ENCODE results near the gene PDGFB. TPM values are rescaled to one million over a fixed set of nuclear protein-coding genes. Genes with fewer than 3 reads are reported as not detected.

Gene PDGFB
- total and polyA plus RNA-seq, 2 of the 4 experiments (the other 2 are of a cell fraction) = 0.07 TPM; not detected in 1

- H2BK120ac ChIP-seq (ENCODE audit: low read depth, low read length) = no peak overlapping the region
- H3K23ac ChIP-seq (ENCODE audit: low read depth, low read length) = no peak overlapping the region
- intact Hi-C loops (cut with micrococcal nuclease) (no loop called here), dilution Hi-C loops (cut with HindIII; ENCODE audit: low sequenced_read_pairs, unreplicated experiment) (no loop called here), in situ Hi-C loops (cut with MboI; ENCODE audit: low sequenced_read_pairs) (no loop called here)
- WGBS, 2 experiments (ENCODE audit: extremely low coverage in 2 of 2, insufficient read length in 1 of 2) = 73% methylated on average over 3 of the region's 20 CpGs; no CpG with 5 or more reads in 1 of the 2 experiments
- H3K9ac ChIP-seq (ENCODE audit: low read depth, low read length) = no peak overlapping the region
- H3K4me2 ChIP-seq (ENCODE audit: low read depth, low read length) = no peak overlapping the region
- no peak overlapping the region for H2AK9ac ChIP-seq (replicated peaks; ENCODE audit: low read depth, low read length, poor library complexity)
- H3K4me1 ChIP-seq (ENCODE audit: control insufficient read depth, insufficient read depth, low read length) = peaks cover 5% of the 10 kb centered on the region; the same call in 1 of the 2 replicates
- no peak overlapping the region for H4K8ac ChIP-seq (ENCODE audit: low read depth in 2 of 2, low read length in 2 of 2)
- no peaks in the 10 kb centered on the region for H3K9me3 ChIP-seq (ENCODE audit: control insufficient read depth, insufficient read depth, low read length)
- no peaks in the 10 kb centered on the region for H3K36me3 ChIP-seq (ENCODE audit: control insufficient read depth, insufficient read depth, low read length)
- H3K14ac ChIP-seq (replicated peaks; ENCODE audit: low read depth, low read length) = no peak overlapping the region
- H4K20me1 ChIP-seq (ENCODE audit: insufficient read depth, low read length) = peaks cover 6% of the 10 kb centered on the region; the same call in 1 of the 2 replicates
- H2AFZ ChIP-seq (replicated peaks; ENCODE audit: low read length, poor library complexity) = no peak overlapping the region
- DNase-seq = no peak
- H4K5ac ChIP-seq (ENCODE audit: low read depth, low read length) = no peak overlapping the region
- no peak for ATAC-seq (ENCODE audit: low read depth)
- H2BK20ac ChIP-seq (ENCODE audit: low read depth, low read length) = no peak overlapping the region
- ChIA-PET CTCF (no interaction called here), POLR2A (ENCODE audit: unreplicated experiment) (no interaction called here)
- H2AK5ac ChIP-seq (ENCODE audit: low read depth, low read length) = no peak overlapping the region; the same call in 1 of the 2 replicates
- H3K4ac ChIP-seq (ENCODE audit: low read depth, low read length) = no peak overlapping the region
- no peak overlapping the region for H2BK15ac ChIP-seq (ENCODE audit: low read depth, low read length)
- H3K56ac ChIP-seq (ENCODE audit: extremely low read depth, insufficient read depth, low read length) = no peak overlapping the region
- no peaks in the 10 kb centered on the region for H3K9me1 ChIP-seq (ENCODE audit: insufficient read depth, low read length)
- H4K91ac ChIP-seq (ENCODE audit: insufficient read depth, low read depth, low read length) = no peak overlapping the region
- H2BK5ac ChIP-seq (ENCODE audit: low read depth, low read length, poor library complexity, severe bottlenecking) = no peak overlapping the region
- peaks cover 41% of the 10 kb centered on the region for H3K27me3 ChIP-seq (ENCODE audit: control insufficient read depth, insufficient read depth, low read length)
- H3K4me3 ChIP-seq (ENCODE audit: insufficient read depth, low read depth, low read length) = no peak overlapping the region
- BruUV-seq (replicated peaks) = no TSS peak
- H3K79me1 ChIP-seq (ENCODE audit: low read depth in 1 of 2, low read length in 2 of 2) = no peaks in the 10 kb centered on the region
- H3K18ac ChIP-seq (ENCODE audit: low read depth, low read length) = no peak overlapping the region
- H3K27ac ChIP-seq (ENCODE audit: insufficient read depth, low read length) = no peak overlapping the region
- TF ChIP-seq SMC3 (IDR thresholded peaks at IDR 0.05; ENCODE audit: low read depth, low read length) = no peak
- TF ChIP-seq RAD21 (IDR thresholded peaks at IDR 0.05; ENCODE audit: low read length) = no peak
- no peak for TF ChIP-seq RCOR1 (IDR thresholded peaks at IDR 0.05; ENCODE audit: insufficient replicate concordance, low read length)
- TF ChIP-seq NFE2L2 (IDR thresholded peaks at IDR 0.05; ENCODE audit: low read depth, low read length) = no peak
- TF ChIP-seq, protein P1, sequence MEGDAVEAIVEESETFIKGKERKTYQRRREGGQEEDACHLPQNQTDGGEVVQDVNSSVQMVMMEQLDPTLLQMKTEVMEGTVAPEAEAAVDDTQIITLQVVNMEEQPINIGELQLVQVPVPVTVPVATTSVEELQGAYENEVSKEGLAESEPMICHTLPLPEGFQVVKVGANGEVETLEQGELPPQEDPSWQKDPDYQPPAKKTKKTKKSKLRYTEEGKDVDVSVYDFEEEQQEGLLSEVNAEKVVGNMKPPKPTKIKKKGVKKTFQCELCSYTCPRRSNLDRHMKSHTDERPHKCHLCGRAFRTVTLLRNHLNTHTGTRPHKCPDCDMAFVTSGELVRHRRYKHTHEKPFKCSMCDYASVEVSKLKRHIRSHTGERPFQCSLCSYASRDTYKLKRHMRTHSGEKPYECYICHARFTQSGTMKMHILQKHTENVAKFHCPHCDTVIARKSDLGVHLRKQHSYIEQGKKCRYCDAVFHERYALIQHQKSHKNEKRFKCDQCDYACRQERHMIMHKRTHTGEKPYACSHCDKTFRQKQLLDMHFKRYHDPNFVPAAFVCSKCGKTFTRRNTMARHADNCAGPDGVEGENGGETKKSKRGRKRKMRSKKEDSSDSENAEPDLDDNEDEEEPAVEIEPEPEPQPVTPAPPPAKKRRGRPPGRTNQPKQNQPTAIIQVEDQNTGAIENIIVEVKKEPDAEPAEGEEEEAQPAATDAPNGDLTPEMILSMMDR (conservative IDR thresholded peaks at IDR 0.05; ENCODE audit: low read depth, low read length) = no peak
- TF ChIP-seq MAFK (IDR thresholded peaks at IDR 0.05; ENCODE audit: low read depth, low read length) = no peak
- TF ChIP-seq FOS (IDR thresholded peaks at IDR 0.05; ENCODE audit: low read depth, low read length) = no peak
- no peak for TF ChIP-seq CHD1 (IDR thresholded peaks at IDR 0.05; ENCODE audit: low read depth, low read length)
- no peak for TF ChIP-seq BHLHE40 (IDR thresholded peaks at IDR 0.05; ENCODE audit: low read depth, low read length)
- TF ChIP-seq POLR2A (IDR thresholded peaks at IDR 0.05; ENCODE audit: low read depth, low read length) = no peak
- no peak for TF ChIP-seq MXI1 (IDR thresholded peaks at IDR 0.05; ENCODE audit: borderline replicate concordance, low read depth, low read length)
- no peak for TF ChIP-seq CEBPB (IDR thresholded peaks at IDR 0.05; ENCODE audit: low read depth, low read length)
- no peak for TF ChIP-seq USF2 (IDR thresholded peaks at IDR 0.05; ENCODE audit: low read depth, low read length)
- TF ChIP-seq ELK1 (IDR thresholded peaks at IDR 0.05; ENCODE audit: borderline replicate concordance, low read depth, low read length) = no peak
- no peak for TF ChIP-seq MAZ (IDR thresholded peaks at IDR 0.05; ENCODE audit: borderline replicate concordance, low read depth, low read length)
Measured at GRCh38 chr22:39239561-39240423, 5.0 kb downstream of the PDGFB start.

All from IMR-90 (cell line).